Thyroid gland (tissue), 4 donors: ENCODE measurements around the gene CAPN10.

Source experiments
- CTCF ChIP-seq, 6 experiments: fragments of 200-600 bp in 3 of 6; fragments of 450-650 bp in 3 of 6; sonication (generic) in 3 of 6; IDR thresholded peaks; one replicate each; pipeline ENCODE4 v1.5.1; 2016 to 2019; ENCODE audit warnings: antibody characterized with exemption in 6 of 6, mild to moderate bottlenecking in 2 of 6, inconsistent platforms in 1 of 6, moderate library complexity in 1 of 6
- POLR2A ChIP-seq, 2 donors: fragments of 450-650 bp; IDR thresholded peaks; one replicate each; pipeline ENCODE4 v1.6.1; 2017; ENCODE audit warnings: antibody characterized with exemption in 2 of 2, mild to moderate bottlenecking in 2 of 2, moderate library complexity in 1 of 2

GRCh38 chr2:240560480-240561324 is 25.8 kb upstream of the CAPN10 start:
- peak in 1 of 2 donors; percentile 95 for TF ChIP-seq POLR2A (IDR thresholded peaks at IDR 0.05)
- peak in 3 of 6 experiments; percentile 30 to 54 (median 30) for TF ChIP-seq CTCF (IDR thresholded peaks at IDR 0.05)
